GM10266 (cell line): ENCODE data around the gene RPIA.
"Not testable (repeated sequence)": the region's sequence is repeated elsewhere in the genome, so short reads cannot be mapped to it uniquely, and the experiment has no call there.

ENCODE experiments used
- DNase-seq: peaks from one replicate; pipeline ENCODE4 v3.0.0; 2012; ENCODE audit errors: extremely low spot score
- CTCF ChIP-seq: IDR thresholded peaks from 2 replicates; pipeline ENCODE4 v1.5.1; 2012; ENCODE audit warnings: mild to moderate bottlenecking, low read depth; ENCODE audit not compliant: control insufficient read depth, insufficient read depth; ENCODE audit errors: missing control alignments

RPIA gene

GRCh38 chr2:88760819-88761598, 69.5 kb downstream of the RPIA start:
- no peak for DNase-seq
- peak; percentile 16 for TF ChIP-seq CTCF

- no peak for TF ChIP-seq CTCF
- DNase-seq: no peak
Observed at GRCh38 chr2:88764141-88764849, 72.8 kb downstream of the RPIA start.

GRCh38 chr2:88764850-88765153, 73.3 kb downstream of the RPIA start:
- no peak for DNase-seq

GRCh38 chr2:88765154-88765888, 73.8 kb downstream of the RPIA start:
- DNase-seq: peak; percentile 66
- TF ChIP-seq CTCF: no peak

More at GRCh38 chr2:88764850-88765153, 73.3 kb downstream of the RPIA start:
- no peak for TF ChIP-seq CTCF

GRCh38 chr2:88765889-88766481, 74.5 kb downstream of the RPIA start:
- DNase-seq: not testable (repeated sequence)

- no peak for TF ChIP-seq CTCF
- no peak for DNase-seq
Observed at GRCh38 chr2:88770016-88770415, 78.5 kb downstream of the RPIA start.

GRCh38 chr2:88773233-88774028, 82.0 kb downstream of the RPIA start:
- DNase-seq: not testable (repeated sequence)

GRCh38 chr2:88789213-88789612, 97.7 kb downstream of the RPIA start:
- not testable (repeated sequence) for DNase-seq

GRCh38 chr2:88795932-88796331, 104.5 kb downstream of the RPIA start:
- DNase-seq: not testable (repeated sequence)

GRCh38 chr2:88796523-88796922, 105.0 kb downstream of the RPIA start:
- DNase-seq: not testable (repeated sequence)

- DNase-seq: not testable (repeated sequence)
Observed at GRCh38 chr2:88797164-88797563, 105.7 kb downstream of the RPIA start.
